Measurements from ENCODE around the gene GNAQ.

The GNAQ gene

GRCh38 chr9:77960356-77961153, 71.1 kb downstream of the GNAQ start:
- TF ChIP-seq TEAD4 (IDR thresholded peaks at IDR 0.05) (no peak), EP300 (IDR thresholded peaks at IDR 0.05; ENCODE audit: borderline replicate concordance) (no peak), TCF12 (IDR thresholded peaks at IDR 0.05; ENCODE audit: low read depth) (no peak), CEBPB (IDR thresholded peaks at IDR 0.05) (no peak), FOXM1 (IDR thresholded peaks at IDR 0.05; ENCODE audit: borderline replicate concordance, low read depth) (no peak), USF1 (IDR thresholded peaks at IDR 0.05) (no peak), MAX (IDR thresholded peaks at IDR 0.05) (no peak), EGR1 (IDR thresholded peaks at IDR 0.05) (no peak), YY1 (IDR thresholded peaks at IDR 0.05; ENCODE audit: low read depth) (no peak), RAD21 (IDR thresholded peaks at IDR 0.05; ENCODE audit: low read depth) (no peak), TAF1 (IDR thresholded peaks at IDR 0.05; ENCODE audit: low read depth) (no peak)

- TF ChIP-seq EP300 (IDR thresholded peaks at IDR 0.05; ENCODE audit: borderline replicate concordance): no peak
- TF ChIP-seq MAX (IDR thresholded peaks at IDR 0.05): no peak
- TF ChIP-seq REST (IDR thresholded peaks at IDR 0.05; ENCODE audit: low read depth): no peak
- no peak for TF ChIP-seq TAF1 (IDR thresholded peaks at IDR 0.05; ENCODE audit: low read depth)
- no peak for TF ChIP-seq ZBTB7A (IDR thresholded peaks at IDR 0.05; ENCODE audit: low read depth)
- no peak for TF ChIP-seq FOXM1 (IDR thresholded peaks at IDR 0.05; ENCODE audit: borderline replicate concordance, low read depth)
- TF ChIP-seq RAD21 (IDR thresholded peaks at IDR 0.05; ENCODE audit: low read depth): no peak
- TF ChIP-seq YY1 (IDR thresholded peaks at IDR 0.05; ENCODE audit: low read depth): no peak
- no peak for TF ChIP-seq USF1 (IDR thresholded peaks at IDR 0.05)
Measured at GRCh38 chr9:77959803-77960202, 71.8 kb downstream of the GNAQ start.

GRCh38 chr9:77957652-77958051, 74.0 kb downstream of the GNAQ start:
- TF ChIP-seq RAD21 (IDR thresholded peaks at IDR 0.05; ENCODE audit: low read depth): no peak
- no peak for TF ChIP-seq YY1 (IDR thresholded peaks at IDR 0.05; ENCODE audit: low read depth)

GRCh38 chr9:77956555-77956954, 75.1 kb downstream of the GNAQ start:
- TF ChIP-seq TAF1 (IDR thresholded peaks at IDR 0.05; ENCODE audit: low read depth) (no peak), MAX (IDR thresholded peaks at IDR 0.05) (no peak), CREB1 (IDR thresholded peaks at IDR 0.05; ENCODE audit: low read depth) (no peak), EP300 (IDR thresholded peaks at IDR 0.05; ENCODE audit: borderline replicate concordance) (no peak), CEBPB (IDR thresholded peaks at IDR 0.05) (no peak), YY1 (IDR thresholded peaks at IDR 0.05; ENCODE audit: low read depth) (no peak), USF1 (IDR thresholded peaks at IDR 0.05) (no peak), TCF12 (IDR thresholded peaks at IDR 0.05; ENCODE audit: low read depth) (no peak), FOXM1 (IDR thresholded peaks at IDR 0.05; ENCODE audit: borderline replicate concordance, low read depth) (no peak)

- no peak for TF ChIP-seq EP300 (IDR thresholded peaks at IDR 0.05; ENCODE audit: borderline replicate concordance)
Measured at GRCh38 chr9:77954666-77955015, 77.0 kb downstream of the GNAQ start.

- no peak for TF ChIP-seq EP300 (IDR thresholded peaks at IDR 0.05; ENCODE audit: borderline replicate concordance)
- no peak for TF ChIP-seq EGR1 (IDR thresholded peaks at IDR 0.05)
- no peak for TF ChIP-seq TEAD4 (IDR thresholded peaks at IDR 0.05)
- no peak for TF ChIP-seq ZBTB7A (IDR thresholded peaks at IDR 0.05; ENCODE audit: low read depth)
- no peak for TF ChIP-seq CEBPB (IDR thresholded peaks at IDR 0.05)
- TF ChIP-seq MAX (IDR thresholded peaks at IDR 0.05): no peak
- TF ChIP-seq REST (IDR thresholded peaks at IDR 0.05; ENCODE audit: low read depth): no peak
Measured at GRCh38 chr9:77954013-77954665, 77.5 kb downstream of the GNAQ start.

Measured in Ishikawa (cell line).